SK-N-SH treated with all-trans-retinoic acid at 6 μM for 48 hours (cell line): ENCODE results near the gene CD151.

ENCODE experiments used
- ATAC-seq: fragments of 200-7000 bp; cut with Tn5 transposase; 3 replicates; pipeline ENCODE4 v1.9.1; 2020; ENCODE audit warnings: mild to moderate bottlenecking, moderate library complexity
- ARNTL ChIP-seq: fragments of 450-650 bp; formaldehyde crosslinking; IDR thresholded peaks from 2 replicates; pipeline ENCODE4 v1.5.0; 2020; ENCODE audit warnings: low read depth, mild to moderate bottlenecking, moderate library complexity, borderline replicate concordance
- BACH2 ChIP-seq: fragments of 250-450 bp; sonication (Bioruptor Pico); IDR thresholded peaks from 2 replicates; pipeline ENCODE4 v1.9.0; 2021; ENCODE audit warnings: mild to moderate bottlenecking, borderline replicate concordance
- CREB5 ChIP-seq: fragments of 250-450 bp; sonication (Bioruptor Pico); IDR thresholded peaks from 2 replicates; pipeline ENCODE4 v1.5.1; 2020; ENCODE audit warnings: low read depth, mild to moderate bottlenecking, moderate library complexity
- CSDC2 ChIP-seq: fragments of 250-450 bp; sonication (Bioruptor Pico); IDR thresholded peaks from 2 replicates; pipeline ENCODE4 v1.5.0; 2020; ENCODE audit warnings: mild to moderate bottlenecking, moderate library complexity
- ESRRG ChIP-seq: fragments of 250-450 bp; sonication (Bioruptor Pico); IDR thresholded peaks from 2 replicates; pipeline ENCODE4 v1.6.1; 2021; ENCODE audit warnings: mild to moderate bottlenecking
- GLIS3 ChIP-seq: fragments of 250-450 bp; sonication (Bioruptor Pico); IDR thresholded peaks from 2 replicates; pipeline ENCODE4 v1.5.0; 2020; ENCODE audit warnings: mild to moderate bottlenecking, moderate library complexity
- ISL1 ChIP-seq: fragments of 250-450 bp; sonication (Bioruptor Pico); IDR thresholded peaks from 2 replicates; pipeline ENCODE4 v2.1.2; 2022; ENCODE audit warnings: mild to moderate bottlenecking, moderate library complexity
- OSR1 ChIP-seq: fragments of 250-450 bp; sonication (Bioruptor Pico); IDR thresholded peaks from 2 replicates; pipeline ENCODE4 v1.8.0; 2022; ENCODE audit warnings: moderate library complexity, mild to moderate bottlenecking, inconsistent platforms
- PATZ1 ChIP-seq: fragments of 250-450 bp; sonication (Bioruptor Pico); IDR thresholded peaks from 2 replicates; pipeline ENCODE4 v1.8.0; 2020; ENCODE audit warnings: mild to moderate bottlenecking, moderate library complexity, borderline replicate concordance
- POU6F1 ChIP-seq: fragments of 250-450 bp; sonication (Bioruptor Pico); IDR thresholded peaks from 2 replicates; pipeline ENCODE4 v1.8.0; 2021; ENCODE audit warnings: low read depth, mild to moderate bottlenecking, moderate library complexity, borderline replicate concordance
- PPARA ChIP-seq: fragments of 250-450 bp; sonication (Bioruptor Pico); IDR thresholded peaks from 2 replicates; pipeline ENCODE4 v1.5.0; 2020; ENCODE audit warnings: mild to moderate bottlenecking, borderline replicate concordance
- RARB ChIP-seq: fragments of 250-450 bp; sonication (Bioruptor Pico); IDR thresholded peaks from 2 replicates; pipeline ENCODE4 v1.8.0; 2021; ENCODE audit warnings: mild to moderate bottlenecking, moderate library complexity
- SNAI2 ChIP-seq: fragments of 250-450 bp; sonication (Bioruptor Pico); IDR thresholded peaks from 2 replicates; pipeline ENCODE4 v1.5.0; 2020; ENCODE audit warnings: mild to moderate bottlenecking, moderate library complexity
- TCF4 ChIP-seq: fragments of 250-450 bp; sonication (Bioruptor Pico); IDR thresholded peaks from 2 replicates; pipeline ENCODE4 v1.8.0; 2021; ENCODE audit warnings: mild to moderate bottlenecking, moderate library complexity, borderline replicate concordance
- TSHZ2 ChIP-seq: fragments of 250-450 bp; sonication (Bioruptor Pico); IDR thresholded peaks from 2 replicates; pipeline ENCODE4 v1.5.0; 2020; ENCODE audit warnings: mild to moderate bottlenecking, moderate library complexity
- ZC3H10 ChIP-seq: fragments of 250-450 bp; sonication (Bioruptor Pico); IDR thresholded peaks from 2 replicates; pipeline ENCODE4 v1.5.1; 2021; ENCODE audit warnings: mild to moderate bottlenecking, moderate library complexity
- ZFP30 ChIP-seq: fragments of 450-650 bp; formaldehyde crosslinking; IDR thresholded peaks from 2 replicates; pipeline ENCODE4 v1.5.0; 2022; ENCODE audit warnings: mild to moderate bottlenecking, moderate library complexity
- ZNF565 ChIP-seq: fragments of 450-650 bp; formaldehyde crosslinking; conservative IDR thresholded peaks from 2 replicates; pipeline ENCODE4 v1.5.0; 2020; ENCODE audit warnings: low read depth, mild to moderate bottlenecking, moderate library complexity
- ZNF70 ChIP-seq: fragments of 450-650 bp; formaldehyde crosslinking; IDR thresholded peaks from 2 replicates; pipeline ENCODE4 v1.5.0; 2020; ENCODE audit warnings: mild to moderate bottlenecking, moderate library complexity
- ZNF8 ChIP-seq: fragments of 450-650 bp; formaldehyde crosslinking; IDR thresholded peaks from 2 replicates; pipeline ENCODE4 v1.5.0; 2020; ENCODE audit warnings: mild to moderate bottlenecking, moderate library complexity

The CD151 gene

GRCh38 chr11:827146-827896 lies 5.4 kb upstream of the CD151 start:
- ATAC-seq: no peak
- no peak for TF ChIP-seq SNAI2 (CRISPR knock-in tag)
- TF ChIP-seq PATZ1 (CRISPR knock-in tag): no peak
- TF ChIP-seq ZNF8: no peak
- no peak for TF ChIP-seq ARNTL (CRISPR knock-in tag)
- TF ChIP-seq ZNF70 (CRISPR knock-in tag): no peak

GRCh38 chr11:827897-828192 lies 4.9 kb upstream of the CD151 start, which contains the start of gene CRACR2B:
Gene CRACR2B (plus strand): TSS chr11:827919. CDS start chr11:828608, 689 bp downstream.
- TF ChIP-seq OSR1 (CRISPR knock-in tag) (no peak), POU6F1 (CRISPR knock-in tag) (no peak), ISL1 (no peak), ZC3H10 (no peak), PATZ1 (CRISPR knock-in tag) (no peak), GLIS3 (CRISPR knock-in tag) (no peak), TSHZ2 (no peak), TCF4 (CRISPR knock-in tag) (no peak), ARNTL (CRISPR knock-in tag) (no peak), CSDC2 (CRISPR knock-in tag) (no peak), ZNF565 (CRISPR knock-in tag) (no peak), RARB (CRISPR knock-in tag) (no peak), PPARA (CRISPR knock-in tag) (no peak), ZNF8 (no peak), ZFP30 (no peak), CREB5 (CRISPR knock-in tag) (no peak), BACH2 (CRISPR knock-in tag) (no peak)
- ATAC-seq: no peak

- ATAC-seq: no peak
- TF ChIP-seq ISL1 (no peak), GLIS3 (CRISPR knock-in tag) (no peak), ZNF8 (no peak), ZFP30 (no peak), TCF4 (CRISPR knock-in tag) (no peak), ZNF70 (CRISPR knock-in tag) (no peak), POU6F1 (CRISPR knock-in tag) (no peak), ZC3H10 (no peak), ESRRG (CRISPR knock-in tag) (no peak), PATZ1 (CRISPR knock-in tag) (no peak), SNAI2 (CRISPR knock-in tag) (no peak), CREB5 (CRISPR knock-in tag) (no peak), ARNTL (CRISPR knock-in tag) (no peak)
Measured at GRCh38 chr11:828506-829175, 4.1 kb upstream of the CD151 start.
